ENCODE data around the gene WDR74.
A peak's percentile ranks its signal among the peaks of the same experiment; 100 is the strongest.

- TF ChIP-seq CTCF (IDR thresholded peaks at IDR 0.05; ENCODE audit: low read depth, low read length): 0 out of 2 replicates have a peak, but pooled peaks have one; percentile 4
- TF ChIP-seq EZH2phosphoT487 (IDR thresholded peaks at IDR 0.05; ENCODE audit: low read depth): no peak
Measured at GRCh38 chr11:62839050-62839945, at the start of gene WDR74.

Data from OCI-LY3 (cell line).